ENCODE measurements around the gene EFCC1. TPM values are rescaled to one million over a fixed set of nuclear protein-coding genes. Genes with fewer than 3 reads are reported as not detected.
A peak's percentile ranks its signal among the peaks of the same experiment; 100 is the strongest.
"Not testable (repeated sequence)": the region's sequence is repeated elsewhere in the genome, so short reads cannot be mapped to it uniquely, and the experiment has no call there.

EFCC1 gene
- total RNA-seq, 8 experiments from 2014 or later, result 0.09 to 10.5 (median 0.29) TPM; not detected in 1

- Histone ChIP-seq H3K27ac (no peak overlapping the region), H3K4me3 (no peak overlapping the region), H3K4me1 (replicated peaks in 1 of 2) (no peaks in the 10 kb centered on the region)
- peak in 1 of 8 experiments; percentile 62 for ATAC-seq (replicated peaks in 6 of 8)
- 60 to 100% (median 74%) methylated on average over 1 to 8 of the region's 11 CpGs; no CpG with 5 or more reads in 1 of the 10 experiments for WGBS, 10 experiments
- in situ Hi-C loops (cut with MboI; ENCODE audit: low pct_unique_long_range_greater_than_20kb in 2 of 9, low sequenced_read_pairs in 9 of 9, unreplicated experiment in 9 of 9), result no loop called here
Measured at GRCh38 chr3:129059311-129059958, 58.3 kb downstream of the EFCC1 start.

GRCh38 chr3:129060276-129061022 is 59.3 kb downstream of the EFCC1 start, which contains the start of gene GP9:
Gene GP9, plus strand, starts transcription at chr3:129060779. Its CDS starts 961 bp downstream, at chr3:129061740.
- H3K4me1 ChIP-seq (replicated peaks in 1 of 2), result no peaks in the 10 kb centered on the region
- no peak within 1 kb of the TSS for H3K27ac ChIP-seq
- WGBS, 10 experiments, result 40 to 100% (median 60%) methylated on average over 1 to 3 of the region's 13 CpGs; no CpG with 5 or more reads in 3 of the 10 experiments
- in situ Hi-C loops (cut with MboI; ENCODE audit: low pct_unique_long_range_greater_than_20kb in 2 of 9, low sequenced_read_pairs in 9 of 9, unreplicated experiment in 9 of 9), result no loop called here
- no peak for ATAC-seq (replicated peaks in 6 of 8)
- no peak within 1 kb of the TSS for H3K4me3 ChIP-seq

DNA sequence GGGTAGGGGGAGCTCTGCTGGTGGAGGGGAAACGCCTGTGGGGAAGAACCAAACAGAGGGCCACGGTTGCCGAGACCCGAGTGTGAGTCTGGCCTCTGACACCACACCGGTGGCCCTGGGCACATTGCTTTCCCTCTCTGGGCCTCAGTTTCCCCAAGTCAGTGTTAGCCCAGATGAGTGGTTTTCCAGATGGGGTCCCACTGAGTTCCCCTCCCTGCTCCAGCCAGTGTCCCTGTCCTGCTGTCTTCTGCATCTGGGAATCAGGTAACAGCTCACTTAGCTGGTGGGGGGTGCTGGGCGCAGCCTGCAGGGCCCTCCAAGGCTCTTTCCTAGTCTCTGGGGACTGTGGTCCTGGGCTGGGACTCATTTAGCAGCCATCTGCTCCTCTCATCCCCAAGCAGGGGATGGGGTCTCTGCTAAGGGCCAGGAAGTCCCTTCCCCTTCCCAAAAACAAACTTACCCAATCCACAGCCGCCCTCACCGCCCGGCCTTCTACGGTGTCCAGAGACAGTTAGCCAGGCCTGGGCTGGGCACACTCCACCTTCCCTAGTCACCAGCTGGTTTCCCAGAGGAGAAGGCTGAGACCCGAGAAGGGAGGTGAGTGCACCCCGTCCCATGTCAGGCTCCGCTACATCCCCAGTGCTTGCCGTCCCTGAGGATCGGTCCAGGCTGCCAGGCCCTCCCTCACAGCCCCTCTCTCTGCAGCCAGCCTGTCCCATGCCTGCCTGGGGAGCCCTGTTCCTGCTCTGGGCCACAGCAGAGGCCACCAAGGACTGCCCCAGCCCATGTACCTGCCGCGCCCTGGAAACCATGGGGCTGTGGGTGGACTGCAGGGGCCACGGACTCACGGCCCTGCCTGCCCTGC is 60.2 kb downstream of the EFCC1 start:
- no peak for ATAC-seq (replicated peaks in 6 of 8)
- Histone ChIP-seq H3K4me1 (replicated peaks in 1 of 2) (no peaks in the 10 kb centered on the region), H3K27ac (no peak overlapping the region), H3K4me3 (no peak overlapping the region)
- in situ Hi-C loops (cut with MboI; ENCODE audit: low pct_unique_long_range_greater_than_20kb in 2 of 9, low sequenced_read_pairs in 9 of 9, unreplicated experiment in 9 of 9), result no loop called here
- WGBS, 10 experiments, result 100% methylated on average over 1 of the region's 19 CpGs; no CpG with 5 or more reads in 9 of the 10 experiments

- Histone ChIP-seq H3K27ac (no peak overlapping the region), H3K4me3 (no peak overlapping the region), H3K4me1 (replicated peaks in 1 of 2) (peaks cover 0 to 2% of the 10 kb centered on the region in 2 donors)
- in situ Hi-C loops (cut with MboI; ENCODE audit: low pct_unique_long_range_greater_than_20kb in 2 of 9, low sequenced_read_pairs in 9 of 9, unreplicated experiment in 9 of 9), result no loop called here
- no peak for ATAC-seq (replicated peaks in 6 of 8)
- 73 to 90% (median 75%) methylated on average over 2 to 5 of the region's 32 CpGs; no CpG with 5 or more reads in 7 of the 10 experiments for whole genome bisulfite sequencing, 10 experiments
Measured at GRCh38 chr3:129061888-129062834, 61.1 kb downstream of the EFCC1 start.

GRCh38 chr3:129063091-129063640 is 62.1 kb downstream of the EFCC1 start:
- 0 to 100% (median 80%) methylated on average over 1 to 4 of the region's 10 CpGs; no CpG with 5 or more reads in 1 of the 10 experiments for WGBS, 10 experiments
- no peak for ATAC-seq (replicated peaks in 6 of 8)
- in situ Hi-C loops (cut with MboI; ENCODE audit: low pct_unique_long_range_greater_than_20kb in 2 of 9, low sequenced_read_pairs in 9 of 9, unreplicated experiment in 9 of 9), result no loop called here
- Histone ChIP-seq H3K4me3 (no peak overlapping the region), H3K4me1 (replicated peaks in 1 of 2) (peaks cover 0 to 7% of the 10 kb centered on the region in 2 donors), H3K27ac (no peak overlapping the region)

- ATAC-seq (replicated peaks in 6 of 8), result no peak
- in situ Hi-C loops (cut with MboI; ENCODE audit: low pct_unique_long_range_greater_than_20kb in 2 of 9, low sequenced_read_pairs in 9 of 9, unreplicated experiment in 9 of 9), result no loop called here
- Histone ChIP-seq H3K4me1 (replicated peaks in 1 of 2) (peaks cover 0 to 7% of the 10 kb centered on the region in 2 donors), H3K4me3 (no peak overlapping the region), H3K27ac (no peak overlapping the region)
- WGBS, 10 experiments, result 61 to 100% (median 87%) methylated on average over 1 to 7 of the region's 15 CpGs; no CpG with 5 or more reads in 3 of the 10 experiments
Measured at GRCh38 chr3:129063841-129064482, 62.9 kb downstream of the EFCC1 start.

DNA sequence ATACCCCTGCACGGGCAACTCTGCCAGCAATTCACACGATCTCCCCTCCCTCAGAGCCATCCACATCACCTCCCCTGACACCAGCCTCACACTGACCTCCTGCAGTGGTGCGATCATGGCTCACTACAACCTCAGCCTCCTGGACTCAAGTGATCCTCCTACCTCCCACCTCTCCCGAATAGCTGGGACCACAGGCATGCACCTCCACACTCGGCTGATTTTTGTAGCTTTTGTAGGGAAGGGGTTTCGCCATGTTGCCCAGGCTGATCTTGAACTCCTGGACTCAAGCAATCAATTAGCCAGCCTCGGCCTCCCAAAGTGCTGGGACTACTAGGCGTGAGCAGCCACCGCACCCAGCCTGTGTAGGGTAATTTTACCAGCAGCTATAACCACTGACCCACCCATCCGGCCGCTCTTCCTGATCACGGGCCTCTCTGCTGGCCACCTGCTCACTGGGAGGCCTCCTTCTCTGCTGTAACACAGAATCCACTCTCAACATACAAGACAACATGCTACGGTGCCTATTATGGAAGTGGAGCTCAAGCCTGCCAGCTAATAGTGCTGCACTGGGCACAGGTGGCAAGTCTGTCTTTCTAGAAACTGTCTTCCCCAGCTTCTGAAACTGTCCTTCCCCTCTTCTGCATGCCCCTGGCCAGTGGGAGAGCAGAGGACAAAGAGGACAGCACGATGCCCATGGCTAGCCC is 64.1 kb downstream of the EFCC1 start:
- 0 to 78% (median 67%) methylated on average over 1 to 11 of the region's 14 CpGs; no CpG with 5 or more reads in 5 of the 10 experiments for WGBS, 10 experiments
- Histone ChIP-seq H3K4me3 (no peak overlapping the region), H3K27ac (no peak overlapping the region), H3K4me1 (replicated peaks in 1 of 2) (peaks cover 0 to 7% of the 10 kb centered on the region in 2 donors)
- peak in 3 of 8 experiments; percentile 23 to 86 (median 36) for ATAC-seq (replicated peaks in 6 of 8)
- in situ Hi-C loops (cut with MboI; ENCODE audit: low pct_unique_long_range_greater_than_20kb in 2 of 9, low sequenced_read_pairs in 9 of 9, unreplicated experiment in 9 of 9), result no loop called here

- ATAC-seq (replicated peaks in 6 of 8), result peak in 3 of 8 experiments; percentile 46 to 54 (median 50)
Measured at GRCh38 chr3:129065720-129066073, 64.6 kb downstream of the EFCC1 start.

DNA sequence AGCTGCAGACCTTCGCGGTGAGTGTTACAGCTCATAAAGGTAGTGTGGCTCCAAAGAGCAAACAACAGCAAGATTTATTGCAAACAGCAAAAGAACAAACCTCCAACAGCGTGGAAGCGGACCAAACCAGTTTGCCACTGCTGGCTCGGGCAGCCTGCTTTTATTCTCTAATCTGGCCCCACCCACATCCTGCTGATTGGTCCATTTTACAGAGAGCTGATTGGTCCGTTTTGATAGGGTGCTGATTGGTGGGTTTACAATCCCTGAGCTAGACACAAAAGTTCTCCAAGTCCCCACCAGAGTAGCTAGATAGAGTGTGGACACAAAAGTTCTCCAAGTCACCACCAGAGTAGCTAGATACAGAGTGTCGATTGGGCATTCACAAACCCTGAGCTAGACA is 66.6 kb downstream of the EFCC1 start:
- in situ Hi-C loops (cut with MboI; ENCODE audit: low pct_unique_long_range_greater_than_20kb in 2 of 9, low sequenced_read_pairs in 9 of 9, unreplicated experiment in 9 of 9); H3K4me3 ChIP-seq; H3K4me1 ChIP-seq (replicated peaks in 1 of 2): not testable (repeated sequence)
- H3K27ac ChIP-seq, result peak overlapping the region in 1 of 2 donors; percentile 65
- ATAC-seq (replicated peaks in 6 of 8), result peak in 4 of 8 experiments; percentile 45 to 71 (median 60)
- 70 to 82% (median 80%) methylated on average over 1 to 5 of the region's 7 CpGs; no CpG with 5 or more reads in 7 of the 10 experiments for WGBS, 10 experiments

More at GRCh38 chr3:129065720-129066073, 64.6 kb downstream of the EFCC1 start:
- Histone ChIP-seq H3K27ac (no peak overlapping the region), H3K4me1 (replicated peaks in 1 of 2) (peaks cover 0 to 7% of the 10 kb centered on the region in 2 donors), H3K4me3 (no peak overlapping the region)
- 0 to 100% (median 56%) methylated on average over 1 to 3 of the region's 4 CpGs; no CpG with 5 or more reads in 2 of the 10 experiments for WGBS, 10 experiments
- in situ Hi-C loops (cut with MboI; ENCODE audit: low pct_unique_long_range_greater_than_20kb in 2 of 9, low sequenced_read_pairs in 9 of 9, unreplicated experiment in 9 of 9), result no loop called here

DNA sequence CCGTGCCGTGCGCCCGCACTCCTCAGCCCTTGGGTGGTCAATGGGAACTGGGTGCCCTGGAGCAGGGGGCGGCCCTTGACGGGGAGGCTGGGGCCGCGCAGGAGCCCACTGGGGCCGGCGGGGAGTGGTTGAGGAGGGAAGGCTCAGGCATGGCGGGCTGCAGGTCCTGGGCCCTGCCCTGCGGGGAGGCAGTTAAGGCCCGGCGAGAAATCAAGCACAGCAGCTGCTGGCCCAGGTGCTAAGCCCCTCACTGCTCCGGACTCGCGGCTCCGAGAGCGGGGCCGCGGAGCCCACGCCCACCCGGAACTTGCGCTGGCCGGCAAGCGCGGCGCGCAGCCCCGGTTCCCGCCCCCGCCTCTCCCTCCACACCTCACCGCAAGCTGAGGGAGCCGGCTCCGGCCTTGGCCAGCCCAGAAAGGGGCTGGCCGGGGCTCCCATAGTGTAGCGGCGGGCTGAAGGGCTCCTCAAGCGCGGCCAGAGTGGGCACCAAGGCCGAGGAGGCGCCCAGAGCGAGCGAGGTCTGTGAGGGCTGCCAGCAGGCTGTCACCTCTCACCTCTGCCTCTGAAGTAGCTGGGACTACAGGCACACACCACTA is 67.3 kb downstream of the EFCC1 start:
- in situ Hi-C loops (cut with MboI; ENCODE audit: low pct_unique_long_range_greater_than_20kb in 2 of 9, low sequenced_read_pairs in 9 of 9, unreplicated experiment in 9 of 9), result no loop called here
- peaks cover 0 to 7% of the 10 kb centered on the region in 2 donors for H3K4me1 ChIP-seq (replicated peaks in 1 of 2)
- no peak overlapping the region for H3K27ac ChIP-seq
- ATAC-seq (replicated peaks in 6 of 8), result peak in 1 of 8 experiments; percentile 23
- WGBS, 10 experiments, result 20% methylated on average over 3 of the region's 44 CpGs; no CpG with 5 or more reads in 9 of the 10 experiments
- H3K4me3 ChIP-seq, result no peak overlapping the region

Measured in motor neuron (in vitro differentiated cells).